ENCODE data around the gene GCKR.
"Not testable (repeated sequence)": the region's sequence is repeated elsewhere in the genome, so short reads cannot be mapped to it uniquely, and the experiment has no call there.

The GCKR gene

DNA sequence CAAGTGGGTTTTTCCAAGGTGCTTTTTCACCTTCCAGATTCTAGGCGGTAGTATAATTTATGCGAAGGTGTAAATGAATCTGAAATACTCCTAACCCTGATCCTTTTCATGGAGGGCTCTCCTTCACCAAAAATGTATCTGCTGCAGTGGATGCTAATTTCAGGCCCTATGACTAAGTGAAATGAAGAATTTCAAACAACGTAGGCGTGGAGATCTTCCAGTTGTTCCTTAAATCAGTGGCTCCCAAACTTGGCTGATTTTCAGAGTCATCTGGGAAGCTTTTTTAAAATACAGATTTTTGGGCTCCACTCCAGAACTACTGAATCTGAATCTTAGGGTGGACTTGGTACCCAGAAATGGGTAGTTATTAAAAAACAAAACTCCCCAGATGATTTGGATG is 5.5 kb downstream of the GCKR start:
- Histone ChIP-seq H3K27me3 (no peaks in the 10 kb centered on the region), H3K9ac (no peak overlapping the region), H3K4me2 (no peak overlapping the region), H3K4me3 (no peak overlapping the region), H4K20me1 (no peaks in the 10 kb centered on the region), H3K4me1 (no peaks in the 10 kb centered on the region), H3K27ac (no peak overlapping the region), H3K9me3 (no peaks in the 10 kb centered on the region), H3K36me3 (no peaks in the 10 kb centered on the region)
- TF ChIP-seq Cebpa-rat (IDR thresholded peaks at IDR 0.05) = no peak

- H3K4me2 ChIP-seq = no peak overlapping the region
- H3K36me3 ChIP-seq = no peaks in the 10 kb centered on the region
- no peak for TF ChIP-seq Cebpa-rat (IDR thresholded peaks at IDR 0.05)
- H3K4me1 ChIP-seq = no peaks in the 10 kb centered on the region
- no peaks in the 10 kb centered on the region for H3K9me3 ChIP-seq
- no peaks in the 10 kb centered on the region for H4K20me1 ChIP-seq
- H3K27me3 ChIP-seq = no peaks in the 10 kb centered on the region
- no peak overlapping the region for H3K4me3 ChIP-seq
- no peak overlapping the region for H3K27ac ChIP-seq
- no peak overlapping the region for H3K9ac ChIP-seq
Measured at GRCh38 chr2:27506587-27506986, 9.9 kb downstream of the GCKR start.

GRCh38 chr2:27507293-27507692 is 10.7 kb downstream of the GCKR start:
- H3K9ac ChIP-seq = no peak overlapping the region
- no peaks in the 10 kb centered on the region for H3K27me3 ChIP-seq
- H4K20me1 ChIP-seq = no peaks in the 10 kb centered on the region
- H3K9me3 ChIP-seq = no peaks in the 10 kb centered on the region
- no peak overlapping the region for H3K4me2 ChIP-seq
- H3K4me1 ChIP-seq = no peaks in the 10 kb centered on the region
- TF ChIP-seq Cebpa-rat (IDR thresholded peaks at IDR 0.05) = no peak
- no peaks in the 10 kb centered on the region for H3K36me3 ChIP-seq
- no peak overlapping the region for H3K27ac ChIP-seq
- no peak overlapping the region for H3K4me3 ChIP-seq

GRCh38 chr2:27509326-27509725 is 12.7 kb downstream of the GCKR start:
- H3K4me1 ChIP-seq = no peaks in the 10 kb centered on the region
- H3K9ac ChIP-seq = no peak overlapping the region
- TF ChIP-seq Cebpa-rat (IDR thresholded peaks at IDR 0.05) = no peak
- H3K36me3 ChIP-seq = no peaks in the 10 kb centered on the region
- no peaks in the 10 kb centered on the region for H3K9me3 ChIP-seq
- no peaks in the 10 kb centered on the region for H3K27me3 ChIP-seq
- H3K4me3 ChIP-seq = no peak overlapping the region
- H3K4me2 ChIP-seq = no peak overlapping the region
- H4K20me1 ChIP-seq = no peaks in the 10 kb centered on the region
- no peak overlapping the region for H3K27ac ChIP-seq

- Histone ChIP-seq H3K9ac (no peak overlapping the region), H3K27me3 (no peaks in the 10 kb centered on the region), H4K20me1 (no peaks in the 10 kb centered on the region), H3K4me3 (no peak overlapping the region), H3K4me1 (no peaks in the 10 kb centered on the region), H3K4me2 (no peak overlapping the region), H3K27ac (no peak overlapping the region), H3K36me3 (no peaks in the 10 kb centered on the region), H3K9me3 (no peaks in the 10 kb centered on the region)
- no peak for TF ChIP-seq Cebpa-rat (IDR thresholded peaks at IDR 0.05)
Measured at GRCh38 chr2:27518113-27518781, 21.6 kb downstream of the GCKR start.

DNA sequence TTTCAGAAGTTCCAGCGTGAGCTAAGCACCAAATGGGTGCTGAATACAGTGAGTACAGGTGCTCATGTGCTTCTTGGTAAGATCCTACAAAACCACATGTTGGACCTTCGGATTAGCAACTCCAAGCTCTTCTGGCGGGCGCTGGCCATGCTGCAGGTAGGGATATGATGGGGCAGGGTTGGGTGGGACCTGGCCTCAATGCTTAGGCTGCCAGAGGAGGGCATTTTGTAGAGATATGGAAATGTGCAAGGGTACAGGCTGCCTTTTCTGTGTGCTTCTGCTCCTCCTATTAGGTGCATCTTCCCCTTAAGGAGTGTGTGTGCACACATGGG is 22.1 kb downstream of the GCKR start:
- no peak overlapping the region for H3K4me2 ChIP-seq
- H3K9me3 ChIP-seq = no peaks in the 10 kb centered on the region
- no peaks in the 10 kb centered on the region for H3K27me3 ChIP-seq
- no peaks in the 10 kb centered on the region for H3K36me3 ChIP-seq
- H3K4me1 ChIP-seq = no peaks in the 10 kb centered on the region
- H3K27ac ChIP-seq = no peak overlapping the region
- no peak for TF ChIP-seq Cebpa-rat (IDR thresholded peaks at IDR 0.05)
- no peaks in the 10 kb centered on the region for H4K20me1 ChIP-seq
- no peak overlapping the region for H3K4me3 ChIP-seq
- no peak overlapping the region for H3K9ac ChIP-seq

GRCh38 chr2:27520316-27520715 is 23.7 kb downstream of the GCKR start:
- H3K36me3 ChIP-seq = no peaks in the 10 kb centered on the region
- no peak overlapping the region for H3K27ac ChIP-seq
- H3K9ac ChIP-seq = no peak overlapping the region
- H3K9me3 ChIP-seq = no peaks in the 10 kb centered on the region
- no peak overlapping the region for H3K4me2 ChIP-seq
- no peaks in the 10 kb centered on the region for H4K20me1 ChIP-seq
- no peaks in the 10 kb centered on the region for H3K4me1 ChIP-seq
- TF ChIP-seq Cebpa-rat (IDR thresholded peaks at IDR 0.05) = no peak
- no peaks in the 10 kb centered on the region for H3K27me3 ChIP-seq
- H3K4me3 ChIP-seq = no peak overlapping the region

DNA sequence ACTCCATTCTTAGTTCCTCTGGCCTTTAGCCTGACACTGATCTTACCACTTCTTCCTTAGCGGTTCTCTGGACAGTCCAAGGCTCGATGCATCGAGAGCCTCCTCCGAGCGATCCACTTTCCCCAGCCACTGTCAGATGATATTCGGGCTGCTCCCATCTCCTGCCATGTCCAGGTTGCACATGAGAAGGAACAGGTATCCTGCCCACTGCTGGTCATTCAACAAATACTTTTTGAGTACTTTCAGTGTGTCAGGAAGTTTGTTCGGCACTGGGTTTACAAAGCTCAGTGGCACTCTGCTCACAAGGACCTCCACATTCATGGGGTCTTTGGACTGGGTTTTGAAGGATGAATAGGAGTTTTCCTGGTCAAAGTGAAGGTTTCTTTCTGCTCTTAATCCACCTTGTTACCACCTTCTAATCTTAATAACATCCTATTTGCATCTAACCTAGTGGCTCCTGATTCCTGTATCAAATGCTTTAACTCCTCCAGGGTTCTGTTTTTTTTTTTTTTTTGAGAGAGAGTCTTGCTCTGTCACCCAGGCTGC is 25.8 kb downstream of the GCKR start:
- Histone ChIP-seq H3K4me3 (no peak overlapping the region), H3K9me3 (no peaks in the 10 kb centered on the region), H3K4me2 (no peak overlapping the region), H3K4me1 (no peaks in the 10 kb centered on the region), H3K27ac (no peak overlapping the region), H4K20me1 (no peaks in the 10 kb centered on the region), H3K36me3 (no peaks in the 10 kb centered on the region), H3K9ac (no peak overlapping the region), H3K27me3 (no peaks in the 10 kb centered on the region)
- TF ChIP-seq Cebpa-rat (IDR thresholded peaks at IDR 0.05) = no peak

GRCh38 chr2:27527182-27527581 is 30.5 kb downstream of the GCKR start:
- Histone ChIP-seq H3K9ac (no peak overlapping the region), H4K20me1 (no peaks in the 10 kb centered on the region), H3K36me3 (no peaks in the 10 kb centered on the region), H3K27ac (no peak overlapping the region), H3K4me2 (no peak overlapping the region), H3K4me1 (no peaks in the 10 kb centered on the region), H3K4me3 (no peak overlapping the region), H3K9me3 (no peaks in the 10 kb centered on the region), H3K27me3 (no peaks in the 10 kb centered on the region)
- TF ChIP-seq Cebpa-rat (IDR thresholded peaks at IDR 0.05) = no peak

GRCh38 chr2:27531983-27532382 is 35.3 kb downstream of the GCKR start:
- no peak for TF ChIP-seq Cebpa-rat (IDR thresholded peaks at IDR 0.05)
- Histone ChIP-seq H3K9me3 (no peaks in the 10 kb centered on the region), H3K4me1 (no peaks in the 10 kb centered on the region), H3K27me3 (no peaks in the 10 kb centered on the region), H3K4me2 (no peak overlapping the region), H3K4me3 (no peak overlapping the region), H4K20me1 (no peaks in the 10 kb centered on the region), H3K27ac (no peak overlapping the region), H3K9ac (no peak overlapping the region), H3K36me3 (no peaks in the 10 kb centered on the region)

- no peak overlapping the region for H3K27ac ChIP-seq
- TF ChIP-seq Cebpa-rat (IDR thresholded peaks at IDR 0.05) = no peak
Measured at GRCh38 chr2:27537287-27537686, 40.6 kb downstream of the GCKR start.

GRCh38 chr2:27538839-27539450 is 42.3 kb downstream of the GCKR start:
- not testable (repeated sequence) for H3K27me3 ChIP-seq, H3K9ac ChIP-seq, H3K27ac ChIP-seq, H3K36me3 ChIP-seq, H4K20me1 ChIP-seq, H3K9me3 ChIP-seq, H3K4me3 ChIP-seq, H3K4me1 ChIP-seq, H3K4me2 ChIP-seq

More at GRCh38 chr2:27537287-27537686, 40.6 kb downstream of the GCKR start:
- H3K4me2 ChIP-seq = no peak overlapping the region
- H3K4me1 ChIP-seq = no peaks in the 10 kb centered on the region
- no peaks in the 10 kb centered on the region for H3K36me3 ChIP-seq
- H3K4me3 ChIP-seq = no peak overlapping the region
- H4K20me1 ChIP-seq = no peaks in the 10 kb centered on the region
- H3K9ac ChIP-seq = no peak overlapping the region
- 0 out of 2 replicates have a peak, but pooled peaks cover 6% of the 10 kb centered on the region for H3K9me3 ChIP-seq
- H3K27me3 ChIP-seq = no peaks in the 10 kb centered on the region

DNA sequence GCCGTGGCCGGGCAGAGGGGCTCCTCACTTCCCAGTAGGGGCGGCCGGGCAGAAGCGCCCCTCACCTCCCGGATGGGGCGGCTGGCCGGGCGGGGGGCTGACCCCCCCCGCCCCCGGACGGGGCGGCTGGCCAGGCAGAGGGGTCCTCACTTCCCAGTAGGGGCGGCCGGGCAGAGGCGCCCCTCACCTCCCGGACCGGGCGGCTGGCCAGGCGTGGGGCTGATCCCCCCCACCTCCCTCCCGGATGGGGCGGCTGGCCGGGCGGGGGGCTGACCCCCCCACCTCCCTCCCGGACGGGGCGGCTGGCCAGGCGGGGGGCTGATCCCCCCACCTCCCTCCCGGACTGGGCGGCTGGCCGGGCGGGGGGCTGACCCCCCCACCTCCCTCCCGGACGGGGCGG is 43.0 kb downstream of the GCKR start:
- not testable (repeated sequence) for H3K4me2 ChIP-seq, H3K4me3 ChIP-seq, H3K27me3 ChIP-seq, H3K36me3 ChIP-seq, H3K27ac ChIP-seq, H3K9me3 ChIP-seq, H4K20me1 ChIP-seq, H3K4me1 ChIP-seq, H3K9ac ChIP-seq
